DMS153 treated with DMSO at 0.1 percent for 48 hours (cell line): ENCODE measurements around the gene OCRL.

Experiments used
- DNase-seq: peaks from one replicate; lab custom pipeline; 2025; ENCODE audit not compliant: unreplicated experiment; lab: John Stamatoyannopoulos, UW

The OCRL gene

DNA sequence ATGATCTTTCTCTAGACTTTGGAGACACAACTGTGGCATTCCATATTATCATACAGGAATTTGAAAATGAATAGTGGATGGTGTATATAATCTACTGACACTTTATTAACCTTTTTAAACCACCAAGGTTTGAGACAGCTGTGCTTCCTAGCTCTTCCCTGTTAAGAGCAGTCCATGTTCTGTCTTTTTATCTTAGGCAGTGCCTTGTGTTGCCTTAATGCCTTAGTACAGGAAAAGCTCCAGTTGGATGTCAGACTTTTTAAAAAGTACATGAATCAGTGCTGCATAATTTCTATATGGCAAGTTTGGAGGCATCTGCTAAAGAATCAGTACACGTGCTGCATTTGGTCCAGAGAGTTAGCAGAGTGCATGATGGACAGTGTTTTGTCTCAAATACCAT is 45.1 kb downstream of the OCRL start:
- no peak for DNase-seq

DNA sequence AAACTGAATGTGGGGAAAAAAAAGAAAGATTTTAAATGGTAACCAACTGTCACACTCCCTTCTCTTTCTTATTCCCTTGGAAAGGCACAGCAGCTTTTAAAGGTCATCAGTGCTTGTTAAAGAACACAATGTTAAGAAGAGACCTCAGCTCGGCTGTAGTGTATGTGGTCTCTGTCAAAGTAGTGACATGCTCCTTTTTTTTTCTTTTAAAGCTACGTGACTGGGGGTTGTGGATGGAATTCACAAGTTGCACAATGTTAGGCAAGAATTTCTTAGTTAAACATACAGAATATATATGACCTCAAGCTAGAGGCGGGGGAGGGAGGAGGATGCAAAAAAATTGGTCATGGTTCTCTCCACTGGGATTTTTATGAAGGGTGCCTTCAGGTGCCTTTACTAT is 45.6 kb downstream of the OCRL start:
- no peak for DNase-seq

- no peak for DNase-seq
These were observed 46.4 kb downstream of the OCRL start for GRCh38 chrX:129586446-129586845.

GRCh38 chrX:129590596-129590995 is 50.5 kb downstream of the OCRL start:
- no peak for DNase-seq

DNA sequence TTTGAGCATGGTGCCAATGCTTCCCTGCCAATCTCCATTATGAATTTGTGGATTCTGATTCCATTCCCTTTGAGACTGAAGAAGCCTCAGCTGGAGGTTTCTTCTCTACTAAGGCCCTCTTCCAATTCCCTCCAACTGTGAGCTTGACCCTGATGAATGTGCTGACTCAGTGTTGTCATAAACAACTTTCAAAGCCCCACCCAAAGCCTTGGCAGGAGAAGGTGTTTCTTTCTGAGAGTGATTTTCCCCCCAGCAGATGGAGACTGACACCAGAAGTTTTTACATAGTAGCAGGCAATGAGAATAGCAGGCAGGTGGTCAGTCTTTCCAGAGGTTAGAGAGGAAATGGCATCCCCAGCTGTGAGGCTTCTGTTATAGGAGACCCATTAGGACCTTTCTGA is 53.1 kb downstream of the OCRL start:
- no peak for DNase-seq

GRCh38 chrX:129594781-129595180 is 54.7 kb downstream of the OCRL start:
- no peak for DNase-seq

DNA sequence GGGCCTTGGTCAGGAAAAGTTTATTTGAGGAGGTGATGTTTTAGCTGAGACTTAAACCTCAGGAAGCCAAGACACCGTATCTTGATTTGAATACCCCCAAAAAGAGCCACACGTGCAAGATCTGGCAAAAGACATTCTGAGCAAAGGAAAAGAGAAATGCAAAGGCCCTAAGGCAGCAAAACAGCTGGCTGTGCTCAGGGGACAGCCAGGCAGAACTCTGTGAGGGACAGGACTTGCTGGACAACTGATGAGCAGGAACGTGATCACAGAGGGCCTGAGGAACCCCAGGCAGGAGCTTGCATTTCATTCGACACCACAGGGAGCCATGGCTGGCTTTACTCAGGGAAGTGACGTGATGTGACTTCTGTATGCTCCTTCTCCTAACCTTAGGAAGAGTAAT is 56.0 kb downstream of the OCRL start:
- no peak for DNase-seq

- no peak for DNase-seq
These were observed 57.8 kb downstream of the OCRL start for GRCh38 chrX:129597905-129598304.

DNA sequence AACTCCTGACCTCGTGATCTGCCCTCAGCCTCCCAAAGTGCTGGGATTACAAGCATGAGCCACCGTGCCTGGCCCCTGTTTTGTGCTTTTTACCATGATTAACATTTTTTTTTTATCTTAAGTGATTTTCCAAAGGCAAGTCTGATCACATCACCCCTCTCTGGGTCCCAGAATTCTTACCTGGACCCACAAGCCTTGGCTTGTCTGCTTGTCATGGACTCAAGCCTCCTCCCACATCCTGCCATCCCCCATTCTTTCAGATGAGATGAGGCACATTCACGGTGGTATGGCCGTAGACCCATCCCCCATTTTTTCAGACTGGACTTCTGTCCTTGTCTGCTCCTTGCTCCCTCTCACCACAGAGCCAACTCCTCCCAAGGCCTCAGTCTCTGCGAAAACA is 59.4 kb downstream of the OCRL start:
- no peak for DNase-seq

GRCh38 chrX:129599996-129600395 is 59.9 kb downstream of the OCRL start:
- DNase-seq, result no peak

DNA sequence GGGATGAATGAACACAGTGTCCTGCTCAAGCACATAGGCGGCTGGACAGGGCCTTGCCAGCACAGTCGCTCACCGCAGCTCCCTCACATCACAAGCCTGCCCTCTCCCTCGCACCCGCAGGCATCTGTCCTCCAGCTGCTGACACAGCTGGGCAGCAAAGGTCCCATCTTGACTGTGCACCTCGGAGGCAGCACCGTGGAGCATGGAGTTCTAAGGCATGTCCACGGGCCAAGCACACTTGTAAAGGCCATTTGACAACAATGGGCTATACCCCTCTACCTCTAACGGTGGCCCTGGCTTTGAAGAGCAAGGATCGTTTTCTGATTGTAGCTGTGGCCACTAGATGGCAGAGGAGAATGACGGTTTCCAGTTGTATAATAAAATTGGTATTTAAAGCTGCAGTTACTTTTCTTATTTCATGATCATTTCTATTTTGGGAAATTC is 60.9 kb downstream of the OCRL start:
- peak; percentile 9 for DNase-seq

- peak; percentile 25 for DNase-seq
These were observed 66.9 kb downstream of the OCRL start for GRCh38 chrX:129606918-129607317.

DNA sequence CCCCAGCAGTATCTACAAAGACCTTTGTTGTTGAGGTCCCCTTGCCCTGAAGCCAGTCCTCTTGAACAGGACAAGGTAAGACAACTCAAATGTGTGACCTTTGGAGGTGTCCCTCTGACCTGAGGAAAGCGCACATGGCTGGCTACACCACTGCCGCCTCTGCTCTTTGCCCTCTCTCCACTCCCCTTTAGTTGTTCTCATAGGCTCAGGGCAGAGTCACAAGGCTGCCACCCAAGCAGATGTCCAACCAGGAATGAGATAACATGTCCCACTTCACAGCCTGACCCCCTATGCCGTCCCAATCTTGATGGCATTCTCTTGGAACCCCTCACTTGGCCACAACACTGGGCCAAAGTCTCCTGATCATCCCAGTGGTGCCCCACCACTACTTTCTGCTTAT is 68.4 kb downstream of the OCRL start:
- DNase-seq, result no peak

DNA sequence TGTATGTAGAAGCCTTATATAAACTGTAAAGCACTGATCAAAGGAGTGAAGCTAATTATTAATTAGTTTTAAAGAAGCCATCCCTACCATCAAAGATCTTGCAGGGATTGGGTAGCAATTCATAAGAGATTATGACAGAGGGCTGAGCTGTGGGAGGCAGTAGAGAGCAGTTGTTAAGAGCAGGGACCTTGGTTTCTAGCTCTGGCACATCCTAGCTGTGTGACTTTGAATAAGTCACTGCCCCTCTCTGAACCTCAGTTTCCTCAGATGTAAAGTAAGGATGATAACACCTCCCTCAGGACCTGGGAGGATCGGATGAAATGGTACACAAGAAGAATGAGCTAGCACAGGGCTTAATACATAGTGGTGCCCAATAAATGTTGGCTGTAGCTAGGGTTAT is 69.3 kb downstream of the OCRL start:
- DNase-seq, result no peak

GRCh38 chrX:129612396-129612795 is 72.3 kb downstream of the OCRL start:
- DNase-seq, result no peak

DNA sequence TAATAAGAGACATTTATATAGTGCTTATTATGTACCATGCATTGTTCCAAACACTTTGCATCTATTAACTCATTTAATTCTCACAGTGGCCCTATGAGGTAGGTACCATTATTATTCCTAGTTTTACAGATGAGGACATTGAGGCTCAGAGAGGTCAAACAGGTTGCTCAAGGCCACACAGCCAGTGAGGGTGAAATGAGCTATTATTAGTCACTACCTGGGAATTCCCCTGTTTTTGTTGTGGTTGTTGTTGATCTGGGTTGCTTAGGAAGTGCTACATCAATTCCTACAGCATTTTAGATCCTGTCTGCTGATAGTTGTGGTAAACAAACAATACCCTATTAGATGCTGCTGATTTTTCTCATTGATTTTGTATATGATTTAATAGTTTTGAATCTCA is 73.5 kb downstream of the OCRL start:
- no peak for DNase-seq

DNA sequence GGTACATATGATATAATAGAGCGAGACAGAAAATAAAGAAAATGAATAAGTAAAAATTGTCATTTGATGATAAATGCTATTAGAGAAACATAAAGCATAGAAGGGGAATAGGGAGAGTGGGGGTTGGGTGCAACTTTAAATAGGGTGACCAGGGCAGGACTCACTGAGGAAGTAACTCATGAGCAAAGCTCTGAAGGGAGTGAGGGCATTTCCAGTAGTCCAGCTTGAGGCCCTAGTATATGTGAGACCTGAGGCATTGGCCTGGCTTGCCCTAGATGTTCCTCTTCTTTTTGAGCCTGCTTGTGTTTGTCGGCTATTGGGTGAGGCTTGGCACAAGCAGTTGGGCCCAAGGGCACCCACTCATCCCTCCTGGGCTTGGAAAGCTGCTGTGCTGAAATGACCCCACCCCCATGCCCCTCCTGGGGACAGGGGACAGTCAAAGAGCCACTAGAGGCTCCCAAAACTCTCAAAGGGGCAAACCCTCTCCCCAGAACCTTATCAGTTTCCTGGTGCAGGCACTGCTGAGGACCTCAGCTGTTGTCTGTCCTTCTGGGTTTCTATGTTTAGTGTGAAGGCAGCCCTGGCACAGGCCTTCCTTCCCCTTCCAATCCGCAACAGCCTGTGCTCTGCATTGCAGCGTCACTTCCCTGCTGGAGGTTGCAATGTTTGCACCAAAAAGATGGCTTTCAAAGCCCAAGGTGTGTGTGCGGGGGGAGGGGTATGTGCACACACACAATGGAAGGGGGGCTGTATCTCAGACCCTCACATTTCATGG is 74.6 kb downstream of the OCRL start:
- no peak for DNase-seq

GRCh38 chrX:129617420-129617819 is 77.4 kb downstream of the OCRL start:
- DNase-seq, result no peak

DNA sequence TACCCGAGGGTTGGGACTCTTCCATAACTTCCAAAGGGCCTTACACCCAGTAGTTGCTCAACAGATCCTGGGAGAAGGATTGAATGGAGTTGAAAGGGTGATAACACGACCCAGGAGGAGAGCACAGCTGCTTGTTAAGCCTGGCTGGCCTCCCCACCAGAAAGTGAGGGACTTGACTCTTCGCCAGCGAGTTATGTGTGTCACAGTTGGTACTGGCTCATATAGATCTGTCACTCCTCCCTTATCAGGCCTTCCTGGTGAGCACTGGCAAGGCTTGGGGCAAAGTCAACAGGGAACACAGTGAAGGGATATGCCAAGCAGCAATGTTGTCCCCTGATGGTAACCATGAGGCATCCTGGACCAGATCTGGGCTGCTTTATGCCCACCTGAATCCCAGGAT is 78.9 kb downstream of the OCRL start:
- no peak for DNase-seq

GRCh38 chrX:129622757-129623301 is 82.8 kb downstream of the OCRL start:
- DNase-seq, result no peak

DNA sequence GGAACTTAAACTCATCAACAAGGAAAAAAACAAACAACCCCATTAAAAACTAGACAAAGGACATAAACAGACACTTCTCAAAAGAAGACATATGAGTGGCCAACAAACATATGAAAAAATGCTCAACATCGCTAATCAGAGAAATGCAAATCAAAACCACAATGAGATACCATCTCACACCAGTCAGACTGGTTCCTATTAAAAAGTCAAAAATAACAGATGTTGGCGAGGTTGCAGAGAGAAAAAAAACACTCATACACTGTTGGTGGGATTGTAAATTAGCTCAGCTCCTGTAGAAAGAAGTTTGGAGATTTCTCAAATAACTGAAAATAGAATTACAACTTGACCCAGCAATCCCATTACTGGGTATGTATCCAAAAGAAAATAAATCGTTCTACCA is 86.0 kb downstream of the OCRL start:
- no peak for DNase-seq

GRCh38 chrX:129629837-129630236 is 89.8 kb downstream of the OCRL start:
- DNase-seq, result no peak

GRCh38 chrX:129631849-129632248 is 91.8 kb downstream of the OCRL start:
- DNase-seq, result no peak
